ENCODE results near the gene NEK11. TPM values are rescaled to one million over a fixed set of nuclear protein-coding genes. Genes with fewer than 3 reads are reported as not detected.

The NEK11 gene
- total RNA-seq, 6 experiments from 2014 or later = 0.25 to 1.1 (median 0.88) TPM

GRCh38 chr3:131315162-131315561 is 288.5 kb downstream of the NEK11 start:
- Histone ChIP-seq H3K27ac (no peak overlapping the region), H3K9me3 (no peaks in the 10 kb centered on the region), H3K36me3 (no peaks in the 10 kb centered on the region), H3K27me3 (no peaks in the 10 kb centered on the region), H3K4me3 (no peak overlapping the region), H3K4me1 (no peaks in the 10 kb centered on the region)
- WGBS (ENCODE audit: insufficient coverage, low coverage, low lambda C conversion rate, missing lambda C conversion rate) = 74% methylated on average over 2 of the region's 2 CpGs
- ATAC-seq (no peak), DNase-seq (no peak)
- TF ChIP-seq POLR2A (IDR thresholded peaks at IDR 0.05) (no peak), CTCF (IDR thresholded peaks at IDR 0.05) (no peak)
- intact Hi-C loops (cut with DNase I) = no loop called here

- DNase-seq = no peak
- no peak for TF ChIP-seq POLR2A (IDR thresholded peaks at IDR 0.05)
- 80% methylated on average over 2 of the region's 2 CpGs for WGBS (ENCODE audit: insufficient coverage, low coverage, low lambda C conversion rate, missing lambda C conversion rate)
- ATAC-seq = no peak
- Histone ChIP-seq H3K4me1 (no peaks in the 10 kb centered on the region), H3K27me3 (no peaks in the 10 kb centered on the region), H3K36me3 (no peaks in the 10 kb centered on the region), H3K9me3 (no peaks in the 10 kb centered on the region), H3K4me3 (no peak overlapping the region), H3K27ac (no peak overlapping the region)
- intact Hi-C loops (cut with DNase I) = no loop called here
Observed at GRCh38 chr3:131317667-131318066, 291.0 kb downstream of the NEK11 start.

- ATAC-seq = no peak
- Histone ChIP-seq H3K4me3 (no peak overlapping the region), H3K9me3 (no peaks in the 10 kb centered on the region), H3K36me3 (no peaks in the 10 kb centered on the region), H3K27ac (no peak overlapping the region), H3K4me1 (no peaks in the 10 kb centered on the region), H3K27me3 (no peaks in the 10 kb centered on the region)
- no peak for DNase-seq
- TF ChIP-seq POLR2A (IDR thresholded peaks at IDR 0.05) (no peak), CTCF (IDR thresholded peaks at IDR 0.05) (no peak)
- intact Hi-C loops (cut with DNase I) = no loop called here
- WGBS (ENCODE audit: insufficient coverage, low coverage, low lambda C conversion rate, missing lambda C conversion rate) = 75% methylated on average over 3 of the region's 3 CpGs
Observed at GRCh38 chr3:131323014-131323413, 296.3 kb downstream of the NEK11 start.

- Histone ChIP-seq H3K4me3 (no peak overlapping the region), H3K27me3 (no peaks in the 10 kb centered on the region), H3K9me3 (no peaks in the 10 kb centered on the region), H3K4me1 (no peaks in the 10 kb centered on the region), H3K36me3 (no peaks in the 10 kb centered on the region), H3K27ac (no peak overlapping the region)
- 87% methylated on average over 2 of the region's 2 CpGs for WGBS (ENCODE audit: insufficient coverage, low coverage, low lambda C conversion rate, missing lambda C conversion rate)
- intact Hi-C loops (cut with DNase I) = no loop called here
- DNase-seq = no peak
- ATAC-seq = no peak
- TF ChIP-seq CTCF (IDR thresholded peaks at IDR 0.05) (no peak), POLR2A (IDR thresholded peaks at IDR 0.05) (no peak)
Observed at GRCh38 chr3:131323792-131324191, 297.1 kb downstream of the NEK11 start.

- Histone ChIP-seq H3K27me3 (no peaks in the 10 kb centered on the region), H3K9me3 (no peaks in the 10 kb centered on the region), H3K27ac (no peak overlapping the region), H3K4me1 (no peaks in the 10 kb centered on the region), H3K4me3 (no peak overlapping the region), H3K36me3 (no peaks in the 10 kb centered on the region)
- TF ChIP-seq POLR2A (IDR thresholded peaks at IDR 0.05) (no peak), CTCF (IDR thresholded peaks at IDR 0.05) (no peak)
- ATAC-seq (no peak), DNase-seq (no peak)
- intact Hi-C loops (cut with DNase I) = no loop called here
Observed at GRCh38 chr3:131324923-131325322, 298.2 kb downstream of the NEK11 start.
